Spinal cord (tissue), 10 donors: ENCODE data around the gene SEC22A. TPM values are rescaled to one million over a fixed set of nuclear protein-coding genes. Genes with fewer than 3 reads are reported as not detected.

ENCODE experiments used
- DNase-seq, 6 donors: peaks; one replicate each; pipeline versions ENCODE4 v3.0.0 to v3.0.0-alpha.2; 2013 to 2015; ENCODE audit warnings: low spot score in 6 of 6, low read depth in 4 of 6
- H3K27ac ChIP-seq: one replicate; pipeline ENCODE4 v1.5.1; 2013; ENCODE audit warnings: low read depth, low read length, control low read depth
- H3K27me3 ChIP-seq: one replicate; pipeline ENCODE4 v1.6.1; 2013; ENCODE audit warnings: low read length; ENCODE audit not compliant: control insufficient read depth, insufficient read depth
- H3K36me3 ChIP-seq: one replicate; pipeline ENCODE4 v1.6.1; 2013; ENCODE audit warnings: low read length; ENCODE audit not compliant: control insufficient read depth, insufficient read depth
- H3K4me1 ChIP-seq: one replicate; pipeline ENCODE4 v1.6.1; 2013; ENCODE audit warnings: low read length; ENCODE audit not compliant: control insufficient read depth, insufficient read depth
- H3K4me3 ChIP-seq: one replicate; pipeline ENCODE4 v1.5.1; 2013; ENCODE audit warnings: low read depth, low read length, control low read depth
- H3K9me3 ChIP-seq: one replicate; pipeline ENCODE4 v1.6.1; 2013; ENCODE audit warnings: low read length; ENCODE audit not compliant: control insufficient read depth, insufficient read depth
- WGBS: methylation state at CpG from one replicate; pipeline ENCODE4 v1.1.5; 2013; ENCODE audit warnings: missing lambda C conversion rate; ENCODE audit not compliant: insufficient coverage; 5-methylcytosine and 5-hydroxymethylcytosine counted together
- polyA plus RNA-seq, 2 donors: library from polyadenylated mRNA; unstranded; fragments of 120-200 nt; gene quantifications; one replicate each; pipeline ENCODE4 v1.2.1, GENCODE V29; 2013; ENCODE audit not compliant: insufficient read length in 2 of 2
- total RNA-seq, 2 donors: library from RNA; depleted of rRNA in 1 of 2; stranded (reverse); fragments of 120-200 nt in 1 of 2; fragments of >200 nt in 1 of 2; gene quantifications; one replicate each; pipeline versions ENCODE4 v1.2.3 to v1.2.4, GENCODE V29; 2013 to 2014
- donor health status: healthy.

SEC22A gene
- total and polyA plus RNA-seq, 4 donors = 17.3 to 60.6 (median 26.8) TPM

- H3K36me3 ChIP-seq = peaks cover 27% of the 10 kb centered on the region
Measured at GRCh38 chr3:123157598-123158287, 44.0 kb upstream of the SEC22A start.

DNA sequence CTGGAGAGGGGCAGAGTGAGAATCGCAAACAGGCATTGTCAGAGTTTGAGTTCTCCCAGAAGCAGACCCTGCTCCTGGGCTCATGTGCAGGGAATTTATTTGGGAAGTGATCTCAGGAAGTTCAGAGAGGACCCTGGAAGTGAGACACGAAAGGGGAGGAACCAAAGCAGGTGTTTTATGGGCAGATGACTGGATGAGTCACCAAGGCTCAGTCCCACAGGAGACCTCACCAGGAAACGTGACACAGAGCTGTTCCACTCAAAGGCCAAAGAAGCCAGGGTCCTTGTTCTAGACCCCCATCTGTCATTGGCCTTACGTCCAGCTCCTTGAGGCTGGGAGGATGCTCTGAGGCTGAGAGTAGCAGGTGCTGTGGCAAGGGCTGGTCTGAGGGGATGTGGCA is 43.4 kb upstream of the SEC22A start:
- no peak for DNase-seq
- Histone ChIP-seq H3K27me3 (no peaks in the 10 kb centered on the region), H3K9me3 (no peaks in the 10 kb centered on the region), H3K27ac (no peak overlapping the region), H3K4me3 (no peak overlapping the region), H3K36me3 (peaks cover 27% of the 10 kb centered on the region), H3K4me1 (peaks cover 33% of the 10 kb centered on the region)
- 95% methylated on average over 3 of the region's 4 CpGs for whole genome bisulfite sequencing

More at GRCh38 chr3:123157598-123158287, 44.0 kb upstream of the SEC22A start:
- H3K27ac ChIP-seq = no peak overlapping the region
- no peak overlapping the region for H3K4me3 ChIP-seq
- 74% methylated on average over 3 of the region's 4 CpGs for WGBS
- no peak for DNase-seq
- peaks cover 38% of the 10 kb centered on the region for H3K4me1 ChIP-seq
- H3K27me3 ChIP-seq = no peaks in the 10 kb centered on the region
- H3K9me3 ChIP-seq = no peaks in the 10 kb centered on the region

- Histone ChIP-seq H3K27me3 (no peaks in the 10 kb centered on the region), H3K36me3 (peaks cover 27% of the 10 kb centered on the region), H3K27ac (no peak overlapping the region), H3K4me3 (no peak overlapping the region), H3K9me3 (no peaks in the 10 kb centered on the region), H3K4me1 (peaks cover 28% of the 10 kb centered on the region)
- no peak for DNase-seq
- 100% methylated on average over 5 of the region's 10 CpGs for WGBS
Measured at GRCh38 chr3:123158899-123159390, 42.8 kb upstream of the SEC22A start.

- Histone ChIP-seq H3K36me3 (peaks cover 33% of the 10 kb centered on the region), H3K27me3 (no peaks in the 10 kb centered on the region), H3K4me1 (peaks cover 18% of the 10 kb centered on the region), H3K4me3 (no peak overlapping the region), H3K27ac (no peak overlapping the region), H3K9me3 (no peaks in the 10 kb centered on the region)
- no peak for DNase-seq
- 85% methylated on average over 3 of the region's 9 CpGs for WGBS
Measured at GRCh38 chr3:123159926-123160635, 41.7 kb upstream of the SEC22A start.

- Histone ChIP-seq H3K4me3 (no peak overlapping the region), H3K36me3 (peaks cover 27% of the 10 kb centered on the region), H3K4me1 (peaks cover 8% of the 10 kb centered on the region), H3K9me3 (no peaks in the 10 kb centered on the region), H3K27ac (no peak overlapping the region), H3K27me3 (no peaks in the 10 kb centered on the region)
- DNase-seq = no peak
- WGBS = 85% methylated on average over 5 of the region's 7 CpGs
Measured at GRCh38 chr3:123161167-123161566, 40.6 kb upstream of the SEC22A start.

GRCh38 chr3:123163141-123163540 is 38.6 kb upstream of the SEC22A start:
- H3K27me3 ChIP-seq = no peaks in the 10 kb centered on the region
- H3K9me3 ChIP-seq = no peaks in the 10 kb centered on the region
- no peaks in the 10 kb centered on the region for H3K4me1 ChIP-seq
- H3K27ac ChIP-seq = no peak overlapping the region
- H3K36me3 ChIP-seq = peaks cover 21% of the 10 kb centered on the region
- no peak for DNase-seq
- no peak overlapping the region for H3K4me3 ChIP-seq
- 100% methylated on average over 3 of the region's 4 CpGs for WGBS

- Histone ChIP-seq H3K27ac (no peak overlapping the region), H3K27me3 (no peaks in the 10 kb centered on the region), H3K36me3 (peaks cover 13% of the 10 kb centered on the region), H3K9me3 (no peaks in the 10 kb centered on the region), H3K4me1 (no peaks in the 10 kb centered on the region), H3K4me3 (no peak overlapping the region)
- DNase-seq = no peak
- 100% methylated on average over 1 of the region's 1 CpG for WGBS
Measured at GRCh38 chr3:123165163-123165562, 36.6 kb upstream of the SEC22A start.

DNA sequence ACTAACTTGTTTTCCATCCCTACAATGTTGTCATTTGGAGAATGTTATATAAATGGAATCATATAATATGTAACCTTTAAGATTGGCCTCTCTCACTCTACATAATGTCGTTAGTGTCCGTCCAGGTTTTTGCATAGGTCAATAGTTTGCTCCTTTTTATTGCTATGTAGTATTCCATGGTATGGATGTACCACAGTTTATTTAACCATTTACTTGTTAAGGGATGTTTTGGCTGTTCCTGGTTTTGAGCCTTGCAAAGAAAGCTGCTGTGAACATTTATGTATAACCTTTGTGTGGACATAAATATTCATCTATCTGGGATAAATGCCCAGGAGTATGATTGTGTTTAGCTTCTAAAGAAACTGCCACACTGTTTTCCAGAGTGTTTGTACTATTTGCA is 34.1 kb upstream of the SEC22A start:
- DNase-seq = no peak
- H3K4me1 ChIP-seq = no peaks in the 10 kb centered on the region
- WGBS = no CpG with 5 or more reads among the region's 2 CpGs

GRCh38 chr3:123168122-123168521 is 33.6 kb upstream of the SEC22A start:
- Histone ChIP-seq H3K4me1 (no peaks in the 10 kb centered on the region), H3K36me3 (peaks cover 6% of the 10 kb centered on the region), H3K27ac (no peak overlapping the region), H3K9me3 (no peaks in the 10 kb centered on the region), H3K27me3 (no peaks in the 10 kb centered on the region), H3K4me3 (no peak overlapping the region)
- peak in 1 of 6 donors; percentile 53 for DNase-seq

More for the DNA sequence above, 34.1 kb upstream of the SEC22A start:
- Histone ChIP-seq H3K27me3 (no peaks in the 10 kb centered on the region), H3K27ac (no peak overlapping the region), H3K4me3 (no peak overlapping the region), H3K9me3 (no peaks in the 10 kb centered on the region), H3K36me3 (peaks cover 6% of the 10 kb centered on the region)

DNA sequence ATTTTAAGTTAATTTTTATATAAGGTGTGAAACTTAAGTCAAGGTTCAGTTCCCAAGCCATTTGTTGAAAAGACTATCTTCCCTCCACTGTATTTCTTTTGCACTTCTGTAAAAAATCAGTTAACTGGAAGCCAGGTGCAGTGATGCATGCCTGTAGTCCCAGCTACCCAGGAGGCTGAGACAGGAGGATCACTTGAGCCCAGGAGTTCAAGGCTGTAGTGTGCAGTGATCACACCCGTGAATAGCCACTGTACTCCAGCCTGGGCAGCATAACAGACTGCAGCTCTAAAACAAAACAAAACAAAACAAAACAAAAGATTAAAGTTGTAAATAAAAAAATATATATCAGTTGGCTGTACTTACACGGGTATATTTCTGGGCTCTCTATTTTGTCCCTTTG is 33.1 kb upstream of the SEC22A start:
- H3K36me3 ChIP-seq = peaks cover 6% of the 10 kb centered on the region
- no peaks in the 10 kb centered on the region for H3K4me1 ChIP-seq
- no CpG with 5 or more reads among the region's 2 CpGs for WGBS
- DNase-seq = no peak
- H3K4me3 ChIP-seq = no peak overlapping the region
- no peaks in the 10 kb centered on the region for H3K9me3 ChIP-seq
- no peak overlapping the region for H3K27ac ChIP-seq
- H3K27me3 ChIP-seq = no peaks in the 10 kb centered on the region
